ENCODE results near the gene FBXO34. TPM values are rescaled to one million over a fixed set of nuclear protein-coding genes. Genes with fewer than 3 reads are reported as not detected.

The FBXO34 gene
- total and polyA plus RNA-seq, 9 of the 15 experiments (the other 6 are each of a cell fraction or from before 2014, with no cell fraction given): 6.3 to 24.9 (median 16.2) TPM

DNA sequence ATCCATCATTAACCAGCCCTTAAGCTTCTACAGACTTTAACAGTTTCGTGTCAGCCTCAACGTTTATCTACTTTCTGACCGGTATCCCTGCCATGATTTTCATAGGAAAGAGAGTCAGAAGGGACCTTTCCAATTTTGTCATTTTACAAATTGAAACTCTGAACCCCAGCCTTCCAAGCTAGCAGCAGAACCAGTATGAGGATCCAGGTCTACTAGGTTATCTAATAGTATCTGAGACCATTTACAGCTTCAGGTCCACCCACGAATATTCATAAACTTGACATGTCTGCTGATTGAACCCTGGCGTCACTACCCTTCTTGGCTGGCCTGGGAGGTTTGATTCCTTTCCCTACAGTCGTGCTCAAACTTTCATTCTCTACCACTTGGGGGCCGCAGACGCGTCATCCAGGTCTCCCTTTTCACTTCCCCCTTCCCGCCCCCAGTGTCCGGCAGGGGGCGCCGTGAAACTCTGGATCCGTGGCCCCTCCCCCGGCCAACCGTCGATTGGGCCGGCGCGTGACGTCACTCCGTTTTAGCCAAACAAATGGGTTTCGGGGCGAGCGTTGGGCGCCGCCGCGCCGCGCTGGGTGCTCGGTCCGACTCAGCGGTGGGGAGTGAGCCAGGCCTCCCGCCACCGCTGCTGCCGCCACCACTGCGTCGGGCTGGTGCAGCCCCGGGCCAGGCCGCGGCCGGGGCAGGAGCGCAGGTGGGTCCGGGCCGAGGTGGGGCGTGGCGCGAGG is at the start of gene FBXO34 (continued):
- TF ChIP-seq, protein P1, sequence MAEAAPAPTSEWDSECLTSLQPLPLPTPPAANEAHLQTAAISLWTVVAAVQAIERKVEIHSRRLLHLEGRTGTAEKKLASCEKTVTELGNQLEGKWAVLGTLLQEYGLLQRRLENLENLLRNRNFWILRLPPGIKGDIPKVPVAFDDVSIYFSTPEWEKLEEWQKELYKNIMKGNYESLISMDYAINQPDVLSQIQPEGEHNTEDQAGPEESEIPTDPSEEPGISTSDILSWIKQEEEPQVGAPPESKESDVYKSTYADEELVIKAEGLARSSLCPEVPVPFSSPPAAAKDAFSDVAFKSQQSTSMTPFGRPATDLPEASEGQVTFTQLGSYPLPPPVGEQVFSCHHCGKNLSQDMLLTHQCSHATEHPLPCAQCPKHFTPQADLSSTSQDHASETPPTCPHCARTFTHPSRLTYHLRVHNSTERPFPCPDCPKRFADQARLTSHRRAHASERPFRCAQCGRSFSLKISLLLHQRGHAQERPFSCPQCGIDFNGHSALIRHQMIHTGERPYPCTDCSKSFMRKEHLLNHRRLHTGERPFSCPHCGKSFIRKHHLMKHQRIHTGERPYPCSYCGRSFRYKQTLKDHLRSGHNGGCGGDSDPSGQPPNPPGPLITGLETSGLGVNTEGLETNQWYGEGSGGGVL (CRISPR knock-in tag; IDR thresholded peaks at IDR 0.05): no peak
- peak; percentile 71; the same call in 1 of the 2 replicates for TF ChIP-seq PHF21A (IDR thresholded peaks at IDR 0.05; ENCODE audit: borderline replicate concordance, low read depth)
- peak; percentile 79 for TF ChIP-seq GABPB1 (CRISPR knock-in tag; IDR thresholded peaks at IDR 0.05)
- TF ChIP-seq, protein P2, sequence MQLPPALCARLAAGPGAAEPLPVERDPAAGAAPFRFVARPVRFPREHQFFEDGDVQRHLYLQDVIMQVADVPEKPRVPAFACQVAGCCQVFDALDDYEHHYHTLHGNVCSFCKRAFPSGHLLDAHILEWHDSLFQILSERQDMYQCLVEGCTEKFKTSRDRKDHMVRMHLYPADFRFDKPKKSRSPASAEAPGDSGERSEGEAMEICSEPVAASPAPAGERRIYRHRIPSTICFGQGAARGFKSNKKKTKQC (CRISPR knock-in tag; IDR thresholded peaks at IDR 0.05): no peak
- TF ChIP-seq, protein P3, sequence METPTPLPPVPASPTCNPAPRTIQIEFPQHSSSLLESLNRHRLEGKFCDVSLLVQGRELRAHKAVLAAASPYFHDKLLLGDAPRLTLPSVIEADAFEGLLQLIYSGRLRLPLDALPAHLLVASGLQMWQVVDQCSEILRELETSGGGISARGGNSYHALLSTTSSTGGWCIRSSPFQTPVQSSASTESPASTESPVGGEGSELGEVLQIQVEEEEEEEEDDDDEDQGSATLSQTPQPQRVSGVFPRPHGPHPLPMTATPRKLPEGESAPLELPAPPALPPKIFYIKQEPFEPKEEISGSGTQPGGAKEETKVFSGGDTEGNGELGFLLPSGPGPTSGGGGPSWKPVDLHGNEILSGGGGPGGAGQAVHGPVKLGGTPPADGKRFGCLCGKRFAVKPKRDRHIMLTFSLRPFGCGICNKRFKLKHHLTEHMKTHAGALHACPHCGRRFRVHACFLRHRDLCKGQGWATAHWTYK (CRISPR knock-in tag; IDR thresholded peaks at IDR 0.05): 0 out of 2 replicates have a peak, but pooled peaks have one; percentile 42
- TF ChIP-seq OTX1 (CRISPR knock-in tag; IDR thresholded peaks at IDR 0.05): no peak
- TF ChIP-seq, protein P4, sequence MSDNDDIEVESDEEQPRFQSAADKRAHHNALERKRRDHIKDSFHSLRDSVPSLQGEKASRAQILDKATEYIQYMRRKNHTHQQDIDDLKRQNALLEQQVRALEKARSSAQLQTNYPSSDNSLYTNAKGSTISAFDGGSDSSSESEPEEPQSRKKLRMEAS (CRISPR knock-in tag; IDR thresholded peaks at IDR 0.05): no peak
- TF ChIP-seq SP2 (IDR thresholded peaks at IDR 0.05; ENCODE audit: extremely low read depth, low read depth, low read length, poor library complexity, severe bottlenecking): no peak
- no peak for TF ChIP-seq CBX1 (IDR thresholded peaks at IDR 0.05; ENCODE audit: low read depth)
- no peak for TF ChIP-seq YBX1 (IDR thresholded peaks at IDR 0.05)
- TF ChIP-seq SIX5 (IDR thresholded peaks at IDR 0.05; ENCODE audit: borderline replicate concordance in 1 of 2, insufficient read depth in 1 of 2, low read depth in 1 of 2, low read length in 2 of 2): no peak
- TF ChIP-seq RNF2 (IDR thresholded peaks at IDR 0.05): peak; percentile 65
- TF ChIP-seq, protein P5, sequence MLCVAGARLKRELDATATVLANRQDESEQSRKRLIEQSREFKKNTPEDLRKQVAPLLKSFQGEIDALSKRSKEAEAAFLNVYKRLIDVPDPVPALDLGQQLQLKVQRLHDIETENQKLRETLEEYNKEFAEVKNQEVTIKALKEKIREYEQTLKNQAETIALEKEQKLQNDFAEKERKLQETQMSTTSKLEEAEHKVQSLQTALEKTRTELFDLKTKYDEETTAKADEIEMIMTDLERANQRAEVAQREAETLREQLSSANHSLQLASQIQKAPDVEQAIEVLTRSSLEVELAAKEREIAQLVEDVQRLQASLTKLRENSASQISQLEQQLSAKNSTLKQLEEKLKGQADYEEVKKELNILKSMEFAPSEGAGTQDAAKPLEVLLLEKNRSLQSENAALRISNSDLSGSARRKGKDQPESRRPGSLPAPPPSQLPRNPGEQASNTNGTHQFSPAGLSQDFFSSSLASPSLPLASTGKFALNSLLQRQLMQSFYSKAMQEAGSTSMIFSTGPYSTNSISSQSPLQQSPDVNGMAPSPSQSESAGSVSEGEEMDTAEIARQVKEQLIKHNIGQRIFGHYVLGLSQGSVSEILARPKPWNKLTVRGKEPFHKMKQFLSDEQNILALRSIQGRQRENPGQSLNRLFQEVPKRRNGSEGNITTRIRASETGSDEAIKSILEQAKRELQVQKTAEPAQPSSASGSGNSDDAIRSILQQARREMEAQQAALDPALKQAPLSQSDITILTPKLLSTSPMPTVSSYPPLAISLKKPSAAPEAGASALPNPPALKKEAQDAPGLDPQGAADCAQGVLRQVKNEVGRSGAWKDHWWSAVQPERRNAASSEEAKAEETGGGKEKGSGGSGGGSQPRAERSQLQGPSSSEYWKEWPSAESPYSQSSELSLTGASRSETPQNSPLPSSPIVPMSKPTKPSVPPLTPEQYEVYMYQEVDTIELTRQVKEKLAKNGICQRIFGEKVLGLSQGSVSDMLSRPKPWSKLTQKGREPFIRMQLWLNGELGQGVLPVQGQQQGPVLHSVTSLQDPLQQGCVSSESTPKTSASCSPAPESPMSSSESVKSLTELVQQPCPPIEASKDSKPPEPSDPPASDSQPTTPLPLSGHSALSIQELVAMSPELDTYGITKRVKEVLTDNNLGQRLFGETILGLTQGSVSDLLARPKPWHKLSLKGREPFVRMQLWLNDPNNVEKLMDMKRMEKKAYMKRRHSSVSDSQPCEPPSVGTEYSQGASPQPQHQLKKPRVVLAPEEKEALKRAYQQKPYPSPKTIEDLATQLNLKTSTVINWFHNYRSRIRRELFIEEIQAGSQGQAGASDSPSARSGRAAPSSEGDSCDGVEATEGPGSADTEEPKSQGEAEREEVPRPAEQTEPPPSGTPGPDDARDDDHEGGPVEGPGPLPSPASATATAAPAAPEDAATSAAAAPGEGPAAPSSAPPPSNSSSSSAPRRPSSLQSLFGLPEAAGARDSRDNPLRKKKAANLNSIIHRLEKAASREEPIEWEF (CRISPR knock-in tag; IDR thresholded peaks at IDR 0.05): no peak
- no peak for TF ChIP-seq PHTF2 (CRISPR knock-in tag; IDR thresholded peaks at IDR 0.05)
- TF ChIP-seq SPI1 (IDR thresholded peaks at IDR 0.05; ENCODE audit: borderline replicate concordance, low read depth, low read length): peak; percentile 93
